Prostate gland (tissue), 2 donors: ENCODE results near the gene ST3GAL6. TPM values are rescaled to one million over a fixed set of nuclear protein-coding genes. Genes with fewer than 3 reads are reported as not detected.

ENCODE experiments used
- DNase-seq: peaks from one replicate; pipeline ENCODE4 v3.0.0-alpha.2; 2019; ENCODE audit warnings: low spot score
- H3K27ac ChIP-seq, 2 donors: fragments of 200-600 bp; sonication (generic); 2 replicates each; pipeline ENCODE4 v1.5.1; 2017 to 2019
- H3K27me3 ChIP-seq: fragments of 200-600 bp; sonication (generic); replicated peaks from 2 replicates; pipeline ENCODE4 v1.5.1; 2019; ENCODE audit not compliant: insufficient read depth
- H3K36me3 ChIP-seq, 2 donors: fragments of 200-600 bp; sonication (generic); 1 replicate in 1 of 2; 2 replicates in 1 of 2; pipeline versions ENCODE4 v1.5.1 to v1.8.1; 2017 to 2019
- H3K4me1 ChIP-seq: fragments of 200-600 bp; sonication (generic); replicated peaks from 2 replicates; pipeline ENCODE4 v1.5.1; 2019
- H3K4me3 ChIP-seq, 2 donors: fragments of 200-600 bp; sonication (generic); 2 replicates each; pipeline ENCODE4 v1.5.1; 2017 to 2019
- H3K9me3 ChIP-seq: fragments of 200-600 bp; sonication (generic); 2 replicates; pipeline ENCODE4 v1.5.1; 2017
- POLR2A ChIP-seq: fragments of 450-650 bp; IDR thresholded peaks from one replicate; pipeline ENCODE4 v1.6.1; 2016; ENCODE audit warnings: antibody characterized with exemption, mild to moderate bottlenecking
- POLR2AphosphoS5 ChIP-seq: sonication (generic); formaldehyde crosslinking; IDR thresholded peaks from one replicate; pipeline ENCODE4 v1.6.1; 2017; ENCODE audit warnings: antibody characterized with exemption
- WGBS: methylation state at CpG from one replicate; pipeline ENCODE4 v1.1.5; 2018; 5-methylcytosine and 5-hydroxymethylcytosine counted together
- intact Hi-C: fragments of 100-400 bp; cut with DNase I; formaldehyde crosslinking; loops from one replicate; pipeline ENCODE4 v1.14.2; 2022
- total RNA-seq, 2 donors: library from RNA; depleted of rRNA; stranded (reverse); fragments of >200 nt; gene quantifications; one replicate each; pipeline ENCODE4 v1.1.0, GENCODE V29; 2016
- TF ChIP-seq, protein P1 (sequence below), 4 experiments: fragments of 200-600 bp in 2 of 4; fragments of 450-650 bp in 2 of 4; sonication (generic) in 2 of 4; IDR thresholded peaks; 1 replicate in 3 of 4; 2 replicates in 1 of 4; pipeline ENCODE4 v1.5.1; 2016 to 2019; ENCODE audit warnings: antibody characterized with exemption in 4 of 4, mild to moderate bottlenecking in 2 of 4, moderate library complexity in 2 of 4

ST3GAL6 gene
- total RNA-seq, 2 donors from 2014 or later = 7.1 to 10.6 TPM

DNA sequence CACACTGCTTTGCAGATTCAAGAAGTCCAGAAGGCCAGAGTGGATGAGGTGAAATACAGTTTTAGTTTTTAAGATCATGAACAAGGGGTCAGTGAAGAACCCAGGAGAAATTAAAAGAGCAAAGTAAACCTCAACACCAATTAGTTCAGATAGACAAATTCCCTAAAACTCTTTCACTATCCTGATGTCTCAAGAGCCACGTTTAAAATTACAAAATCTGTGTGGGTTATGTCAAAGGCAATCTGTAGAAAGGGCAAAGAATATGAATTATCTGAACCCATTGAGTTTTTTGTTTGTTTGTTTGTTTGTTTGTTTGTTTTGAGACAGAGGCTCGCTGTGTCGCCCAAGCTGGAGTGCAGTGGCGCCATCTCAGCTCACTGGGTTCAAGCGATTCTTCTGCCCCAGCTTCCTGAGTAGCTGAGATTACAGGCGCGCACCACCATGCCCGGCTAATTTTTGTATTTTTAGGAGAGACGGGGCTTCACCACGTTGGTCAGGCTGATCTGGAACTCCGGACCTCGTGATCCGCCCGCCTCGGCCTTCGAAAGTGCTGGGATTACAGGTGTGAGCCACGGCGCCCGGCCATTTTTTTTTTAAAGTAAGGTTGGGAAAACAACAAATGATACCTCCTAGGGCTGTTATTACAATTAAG is 32.1 kb upstream of the ST3GAL6 start:
- no peaks in the 10 kb centered on the region for H3K27me3 ChIP-seq
- peaks cover 8% of the 10 kb centered on the region for H3K4me1 ChIP-seq
- no peaks in the 10 kb centered on the region for H3K36me3 ChIP-seq
- WGBS = 98% methylated on average over 19 of the region's 19 CpGs
- DNase-seq = no peak
- no peak overlapping the region for H3K27ac ChIP-seq
- no peaks in the 10 kb centered on the region for H3K9me3 ChIP-seq
- no peak for TF ChIP-seq POLR2A
- TF ChIP-seq POLR2AphosphoS5 = no peak
- TF ChIP-seq, protein P1, sequence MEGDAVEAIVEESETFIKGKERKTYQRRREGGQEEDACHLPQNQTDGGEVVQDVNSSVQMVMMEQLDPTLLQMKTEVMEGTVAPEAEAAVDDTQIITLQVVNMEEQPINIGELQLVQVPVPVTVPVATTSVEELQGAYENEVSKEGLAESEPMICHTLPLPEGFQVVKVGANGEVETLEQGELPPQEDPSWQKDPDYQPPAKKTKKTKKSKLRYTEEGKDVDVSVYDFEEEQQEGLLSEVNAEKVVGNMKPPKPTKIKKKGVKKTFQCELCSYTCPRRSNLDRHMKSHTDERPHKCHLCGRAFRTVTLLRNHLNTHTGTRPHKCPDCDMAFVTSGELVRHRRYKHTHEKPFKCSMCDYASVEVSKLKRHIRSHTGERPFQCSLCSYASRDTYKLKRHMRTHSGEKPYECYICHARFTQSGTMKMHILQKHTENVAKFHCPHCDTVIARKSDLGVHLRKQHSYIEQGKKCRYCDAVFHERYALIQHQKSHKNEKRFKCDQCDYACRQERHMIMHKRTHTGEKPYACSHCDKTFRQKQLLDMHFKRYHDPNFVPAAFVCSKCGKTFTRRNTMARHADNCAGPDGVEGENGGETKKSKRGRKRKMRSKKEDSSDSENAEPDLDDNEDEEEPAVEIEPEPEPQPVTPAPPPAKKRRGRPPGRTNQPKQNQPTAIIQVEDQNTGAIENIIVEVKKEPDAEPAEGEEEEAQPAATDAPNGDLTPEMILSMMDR (IDR thresholded peaks at IDR 0.05) = no peak
- intact Hi-C loops = no loop called here
- H3K4me3 ChIP-seq = no peak overlapping the region

DNA sequence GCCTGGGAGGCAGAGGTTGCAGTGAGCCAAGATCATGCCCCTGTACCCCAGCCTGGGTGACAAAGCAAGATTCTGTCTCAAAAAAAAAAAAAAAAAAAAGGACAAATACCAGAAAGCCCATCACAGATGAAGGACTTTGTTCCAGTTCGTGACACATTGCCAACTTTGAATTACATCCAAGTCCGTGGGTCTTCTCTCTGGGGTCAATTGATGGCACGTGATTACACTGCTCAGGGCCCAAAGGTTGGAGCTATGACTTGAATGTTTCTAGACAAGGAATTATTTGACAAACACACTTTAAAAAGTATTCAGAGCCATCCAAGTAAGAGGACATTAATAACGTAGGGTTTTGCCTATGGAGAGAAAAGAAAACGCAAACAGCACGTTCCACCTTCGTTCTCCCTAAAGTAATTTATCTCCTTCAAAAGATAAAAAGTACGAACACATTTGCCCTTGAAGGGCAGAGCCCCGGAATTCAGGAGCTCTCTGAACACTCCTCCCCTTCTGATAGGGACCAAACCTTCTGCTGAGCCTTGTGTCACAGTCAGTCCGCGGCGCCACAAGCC is 31.3 kb upstream of the ST3GAL6 start:
- Histone ChIP-seq H3K9me3 (no peaks in the 10 kb centered on the region), H3K27me3 (no peaks in the 10 kb centered on the region), H3K27ac (peak overlapping the region; percentile 77 to 78), H3K4me3 (peak overlapping the region; percentile 67 to 76), H3K4me1 (peaks cover 8% of the 10 kb centered on the region), H3K36me3 (no peaks in the 10 kb centered on the region)
- intact Hi-C loops = no loop called here
- no peak for DNase-seq
- TF ChIP-seq, protein P1 (IDR thresholded peaks at IDR 0.05) = no peak
- TF ChIP-seq POLR2A = no peak
- no peak for TF ChIP-seq POLR2AphosphoS5
- WGBS = 2% methylated on average over 12 of the region's 12 CpGs

DNA sequence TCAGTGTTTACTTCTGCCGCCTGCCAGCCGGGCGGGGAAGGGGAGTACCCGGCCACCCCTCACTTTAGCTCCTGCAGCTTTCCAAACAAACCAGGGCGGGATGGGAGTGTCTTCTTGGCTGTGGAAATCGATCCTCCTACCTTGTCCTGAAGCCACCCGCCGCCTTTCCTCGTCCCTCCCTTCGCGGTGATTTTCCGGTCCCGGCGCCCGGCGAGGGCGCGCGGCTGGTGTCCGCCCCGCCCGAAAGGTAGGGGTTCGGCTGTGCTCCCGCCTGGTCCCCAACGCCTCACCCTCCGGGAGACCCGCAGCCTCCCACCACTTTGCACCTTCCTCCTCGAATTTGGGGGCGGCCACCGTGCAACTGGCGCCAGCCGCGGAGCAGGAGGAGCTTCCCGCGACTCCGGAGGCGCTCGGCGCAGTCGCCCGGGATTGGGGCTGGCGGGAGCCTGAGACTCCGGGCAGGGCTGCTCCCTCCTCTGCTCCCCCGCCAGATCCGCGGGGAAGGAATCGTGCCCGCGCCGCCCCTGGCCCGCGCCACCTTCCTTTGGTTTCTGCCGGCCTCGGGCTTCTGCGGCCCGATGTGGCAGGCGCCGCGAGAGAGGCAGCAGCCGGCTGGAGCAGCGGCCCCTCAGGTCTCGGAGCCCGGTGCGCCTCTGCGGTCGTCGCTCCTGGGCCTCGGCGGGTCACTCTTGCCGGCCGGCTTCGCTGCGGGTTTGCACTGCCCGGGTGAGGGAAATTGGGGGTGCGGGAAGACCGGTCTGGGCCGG is 30.7 kb upstream of the ST3GAL6 start:
- DNase-seq = peak; percentile 83
- intact Hi-C loops = no loop called here
- peak overlapping the region; percentile 77 to 78 for H3K27ac ChIP-seq
- H3K9me3 ChIP-seq = no peaks in the 10 kb centered on the region
- TF ChIP-seq, protein P1 (IDR thresholded peaks at IDR 0.05) = no peak
- TF ChIP-seq POLR2A (peak; percentile 24), POLR2AphosphoS5 (peak; percentile 69)
- H3K4me3 ChIP-seq = peak overlapping the region; percentile 67 to 76
- WGBS = under 1% methylated on average over 50 of the region's 77 CpGs
- peaks cover 8% of the 10 kb centered on the region for H3K4me1 ChIP-seq
- H3K27me3 ChIP-seq = no peaks in the 10 kb centered on the region
- no peaks in the 10 kb centered on the region for H3K36me3 ChIP-seq

DNA sequence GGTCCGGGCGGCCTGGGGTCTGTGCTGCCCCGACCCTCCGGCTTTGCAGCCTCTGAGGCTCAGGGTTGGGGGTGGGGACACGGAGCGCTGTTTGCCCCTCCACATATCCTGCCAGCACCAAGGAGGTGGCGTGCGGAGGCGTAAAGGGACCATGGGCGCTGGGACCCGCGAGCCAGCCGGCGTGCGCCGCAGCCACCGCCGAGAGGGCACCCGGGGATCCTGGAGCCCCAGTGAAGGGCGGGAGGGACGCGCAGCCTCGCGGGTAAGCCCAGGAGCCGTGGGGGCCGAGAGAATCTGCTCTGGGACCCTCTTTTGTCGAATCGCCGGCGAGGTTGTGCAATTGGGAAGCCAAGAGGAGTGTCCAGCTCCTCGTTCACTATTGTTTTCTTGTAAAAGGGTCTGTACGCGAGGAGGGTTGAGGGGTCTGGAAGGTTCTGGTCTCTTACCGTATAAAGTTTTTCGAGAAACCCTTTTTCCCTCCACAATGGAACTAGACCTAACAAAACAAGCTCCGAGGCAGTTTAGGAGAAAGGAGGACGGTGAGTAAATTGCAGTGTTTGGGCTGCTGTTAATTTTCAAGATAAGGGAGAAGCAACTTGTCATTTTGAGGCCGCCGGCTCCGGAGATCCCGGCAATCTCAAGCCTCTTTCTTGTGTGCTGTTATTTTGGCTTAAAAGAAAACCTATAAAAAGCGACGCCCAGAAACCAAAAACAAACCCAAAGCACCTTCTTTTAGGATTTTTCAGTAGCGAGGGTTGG is 29.9 kb upstream of the ST3GAL6 start:
- H3K36me3 ChIP-seq = no peaks in the 10 kb centered on the region
- peaks cover 8% of the 10 kb centered on the region for H3K4me1 ChIP-seq
- intact Hi-C loops = no loop called here
- H3K27me3 ChIP-seq = no peaks in the 10 kb centered on the region
- H3K9me3 ChIP-seq = no peaks in the 10 kb centered on the region
- DNase-seq = peak; percentile 23
- H3K4me3 ChIP-seq = peak overlapping the region; percentile 67 to 76
- peak overlapping the region; percentile 77 to 78 for H3K27ac ChIP-seq
- under 1% methylated on average over 44 of the region's 44 CpGs for WGBS
- TF ChIP-seq, protein P1 (IDR thresholded peaks at IDR 0.05) = no peak
- no peak for TF ChIP-seq POLR2AphosphoS5
- no peak for TF ChIP-seq POLR2A
